Esophagus muscularis mucosa (tissue), 4 donors: ENCODE results near the gene NUDT3. TPM values are rescaled to one million over a fixed set of nuclear protein-coding genes. Genes with fewer than 3 reads are reported as not detected.

Experiments
- DNase-seq: peaks from one replicate; pipeline ENCODE4 v3.0.0-alpha.2; 2017; ENCODE audit errors: extremely low spot score
- H3K27ac ChIP-seq, 4 donors: fragments of 200-600 bp; sonication (generic); replicated peaks in 1 of 4; 1 replicate in 3 of 4; 2 replicates in 1 of 4; pipeline ENCODE4 v1.5.1; 2016 to 2019; ENCODE audit warnings: mild to moderate bottlenecking in 1 of 4
- H3K27me3 ChIP-seq, 4 donors: fragments of 200-600 bp; sonication (generic); one replicate each; pipeline versions ENCODE4 v1.5.1 to v1.6.0; 2016 to 2019
- H3K36me3 ChIP-seq, 4 donors: fragments of 200-600 bp; sonication (generic); one replicate each; pipeline ENCODE4 v1.5.1; 2016 to 2019
- H3K4me1 ChIP-seq, 4 donors: fragments of 200-600 bp; sonication (generic); one replicate each; pipeline ENCODE4 v1.5.1; 2016 to 2019
- H3K4me3 ChIP-seq, 4 donors: fragments of 200-600 bp; sonication (generic); 1 replicate in 2 of 4; 2 replicates in 2 of 4; pipeline ENCODE4 v1.5.1; 2016 to 2019; ENCODE audit warnings: mild to moderate bottlenecking in 4 of 4, moderate library complexity in 1 of 4
- H3K9me3 ChIP-seq, 4 donors: fragments of 200-600 bp; sonication (generic); 1 replicate in 3 of 4; 2 replicates in 1 of 4; pipeline ENCODE4 v1.5.1; 2016 to 2019
- CTCF ChIP-seq, 3 experiments: fragments of 200-600 bp in 2 of 3; fragments of 450-650 bp in 1 of 3; sonication (generic) in 2 of 3; IDR thresholded peaks; one replicate each; pipeline ENCODE4 v1.5.1; 2017 to 2019; ENCODE audit warnings: antibody characterized with exemption in 3 of 3, mild to moderate bottlenecking in 2 of 3, moderate library complexity in 1 of 3
- EP300 ChIP-seq: sonication (generic); formaldehyde crosslinking; IDR thresholded peaks from one replicate; pipeline ENCODE4 v1.6.1; 2017; ENCODE audit warnings: antibody characterized with exemption
- POLR2A ChIP-seq: fragments of 450-650 bp; IDR thresholded peaks from one replicate; pipeline ENCODE4 v1.6.1; 2017; ENCODE audit warnings: antibody characterized with exemption, moderate library complexity, mild to moderate bottlenecking, low read depth
- POLR2AphosphoS5 ChIP-seq, 2 donors: sonication (generic); formaldehyde crosslinking; IDR thresholded peaks; one replicate each; pipeline ENCODE4 v1.6.1; 2017; ENCODE audit warnings: antibody characterized with exemption in 2 of 2
- WGBS: methylation state at CpG from one replicate; pipeline ENCODE4 v1.1.5; 2018; 5-methylcytosine and 5-hydroxymethylcytosine counted together
- intact Hi-C: fragments of 100-400 bp; cut with DNase I; formaldehyde crosslinking; loops from one replicate; pipeline ENCODE4 v1.15.1; 2023
- total RNA-seq, 4 donors: library from RNA; depleted of rRNA; stranded (reverse); fragments of >200 nt; gene quantifications; one replicate each; pipeline versions ENCODE4 v1.1.0 to v1.2.1, GENCODE V29; 2016

NUDT3 gene
- total RNA-seq, 4 donors from 2014 or later = 37.1 to 57.2 (median 47.4) TPM

GRCh38 chr6:34301408-34301807, 91.1 kb downstream of the NUDT3 start:
- intact Hi-C loops = no loop called here
- H3K4me1 ChIP-seq = peaks cover 34 to 49% (median 43%) of the 10 kb centered on the region in 4 donors
- 50% methylated on average over 2 of the region's 2 CpGs for WGBS

DNA sequence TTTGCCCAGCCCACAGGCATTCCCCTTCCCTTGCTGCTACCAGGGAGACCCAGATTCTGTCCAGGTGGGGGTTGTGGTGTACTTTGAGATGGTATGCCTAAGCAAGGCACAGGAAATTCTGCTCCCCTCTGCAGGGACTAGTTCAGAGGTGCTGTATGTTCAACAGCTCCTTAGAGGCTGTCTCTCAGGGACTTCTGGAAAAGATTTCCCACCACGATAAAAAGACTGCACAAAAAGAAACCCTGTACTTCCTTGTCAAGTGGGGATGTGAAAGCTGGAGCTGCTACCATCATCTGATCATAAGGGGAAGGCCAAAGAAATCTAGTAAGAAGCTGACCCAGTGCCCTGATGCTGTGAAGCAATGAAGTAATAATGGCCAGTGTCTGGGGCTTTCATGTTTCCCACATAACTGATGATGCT, 92.1 kb downstream of the NUDT3 start:
- peaks cover 0 to under 1% (median under 1%) of the 10 kb centered on the region in 4 donors for H3K36me3 ChIP-seq
- H3K27ac ChIP-seq = no peak overlapping the region
- H3K27me3 ChIP-seq = no peaks in the 10 kb centered on the region
- peaks cover 24 to 38% (median 32%) of the 10 kb centered on the region in 4 donors for H3K4me1 ChIP-seq
- no peak for DNase-seq
- TF ChIP-seq POLR2AphosphoS5 (IDR thresholded peaks at IDR 0.05) (no peak), EP300 (no peak), POLR2A (no peak), CTCF (IDR thresholded peaks at IDR 0.05) (no peak)
- H3K4me3 ChIP-seq = no peak overlapping the region
- 78% methylated on average over 1 of the region's 1 CpG for WGBS
- intact Hi-C loops = no loop called here
- H3K9me3 ChIP-seq = no peaks in the 10 kb centered on the region

More at GRCh38 chr6:34301408-34301807, 91.1 kb downstream of the NUDT3 start:
- Histone ChIP-seq H3K27me3 (no peaks in the 10 kb centered on the region), H3K9me3 (no peaks in the 10 kb centered on the region), H3K27ac (no peak overlapping the region), H3K4me3 (no peak overlapping the region), H3K36me3 (no peaks in the 10 kb centered on the region)
- TF ChIP-seq CTCF (IDR thresholded peaks at IDR 0.05) (no peak), POLR2A (no peak), EP300 (no peak)
- no peak for DNase-seq

DNA sequence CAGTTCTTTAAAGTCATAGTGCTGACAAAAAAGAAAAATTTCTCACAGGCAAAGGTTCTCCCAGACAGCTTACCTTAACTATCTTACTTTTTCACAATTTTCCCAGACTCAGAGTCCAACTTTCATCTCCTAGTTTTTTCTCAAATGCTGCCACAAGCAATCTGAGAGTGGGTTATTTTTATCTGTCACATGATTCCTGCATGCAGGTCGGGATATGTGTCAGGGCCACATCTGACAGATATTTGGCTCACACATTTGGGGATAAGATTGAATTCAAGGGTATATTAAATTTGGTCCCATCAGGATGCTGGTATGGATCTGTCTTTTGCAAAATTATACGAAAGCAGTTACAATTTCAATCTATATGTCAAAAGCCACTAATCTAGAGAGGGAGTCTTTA, 93.5 kb downstream of the NUDT3 start:
- Histone ChIP-seq H3K4me1 (peaks cover 23 to 34% (median 31%) of the 10 kb centered on the region in 4 donors), H3K9me3 (no peaks in the 10 kb centered on the region), H3K27ac (no peak overlapping the region), H3K36me3 (peaks cover 4 to 15% (median 9%) of the 10 kb centered on the region in 4 donors), H3K27me3 (no peaks in the 10 kb centered on the region), H3K4me3 (no peak overlapping the region)
- DNase-seq = no peak
- TF ChIP-seq EP300 (no peak), POLR2AphosphoS5 (IDR thresholded peaks at IDR 0.05) (no peak), POLR2A (no peak), CTCF (IDR thresholded peaks at IDR 0.05) (no peak)
- 61% methylated on average over 2 of the region's 2 CpGs for WGBS
- intact Hi-C loops = no loop called here

GRCh38 chr6:34295721-34296120, 96.7 kb downstream of the NUDT3 start:
- Histone ChIP-seq H3K9me3 (no peaks in the 10 kb centered on the region), H3K4me3 (no peak overlapping the region), H3K4me1 (peaks cover 14 to 18% (median 17%) of the 10 kb centered on the region in 4 donors), H3K27me3 (no peaks in the 10 kb centered on the region), H3K27ac (no peak overlapping the region), H3K36me3 (peaks cover 21 to 43% (median 35%) of the 10 kb centered on the region in 4 donors)
- DNase-seq = no peak
- intact Hi-C loops = no loop called here
- WGBS = 77% methylated on average over 3 of the region's 3 CpGs
- TF ChIP-seq CTCF (IDR thresholded peaks at IDR 0.05) = no peak
- no peak for TF ChIP-seq EP300
- TF ChIP-seq POLR2AphosphoS5 (IDR thresholded peaks at IDR 0.05) = no peak
- TF ChIP-seq POLR2A = no peak

- intact Hi-C loops = no loop called here
- Histone ChIP-seq H3K27me3 (no peaks in the 10 kb centered on the region), H3K4me3 (no peak overlapping the region), H3K36me3 (peaks cover 21 to 53% (median 40%) of the 10 kb centered on the region in 4 donors), H3K27ac (no peak overlapping the region), H3K4me1 (peaks cover under 1 to 13% (median 8%) of the 10 kb centered on the region in 4 donors), H3K9me3 (no peaks in the 10 kb centered on the region)
- no peak for DNase-seq
- TF ChIP-seq EP300 (no peak), CTCF (IDR thresholded peaks at IDR 0.05) (no peak), POLR2A (no peak), POLR2AphosphoS5 (IDR thresholded peaks at IDR 0.05) (no peak)
- 100% methylated on average over 3 of the region's 3 CpGs for WGBS
Measured at GRCh38 chr6:34292954-34293353, 99.5 kb downstream of the NUDT3 start.
